Vagina (tissue), 2 donors: ENCODE measurements around the gene TMEM145. TPM values are rescaled to one million over a fixed set of nuclear protein-coding genes. Genes with fewer than 3 reads are reported as not detected.

Source experiments
- DNase-seq, 2 donors: peaks; one replicate each; pipeline ENCODE4 v3.0.0-alpha.2; 2017; ENCODE audit errors: extremely low spot score in 2 of 2
- H3K27ac ChIP-seq: fragments of 200-600 bp; sonication (generic); one replicate; pipeline ENCODE4 v1.5.1; 2019
- H3K27me3 ChIP-seq: fragments of 200-600 bp; sonication (generic); one replicate; pipeline ENCODE4 v1.5.1; 2019
- H3K36me3 ChIP-seq, 2 donors: fragments of 200-600 bp; sonication (generic); one replicate each; pipeline ENCODE4 v1.5.1; 2017 to 2019
- H3K4me1 ChIP-seq: fragments of 200-600 bp; sonication (generic); one replicate; pipeline ENCODE4 v1.5.1; 2019
- H3K4me3 ChIP-seq, 2 donors: fragments of 200-600 bp; sonication (generic); 1 replicate in 1 of 2; 2 replicates in 1 of 2; pipeline ENCODE4 v1.5.1; 2016 to 2019
- H3K9me3 ChIP-seq: fragments of 200-600 bp; sonication (generic); one replicate; pipeline ENCODE4 v1.5.1; 2019
- CTCF ChIP-seq, 3 experiments: fragments of 450-650 bp in 2 of 3; fragments of 200-600 bp in 1 of 3; sonication (generic) in 1 of 3; IDR thresholded peaks; one replicate each; pipeline ENCODE4 v1.5.1; 2017 to 2019; ENCODE audit warnings: antibody characterized with exemption in 3 of 3, mild to moderate bottlenecking in 2 of 3, moderate library complexity in 2 of 3
- POLR2A ChIP-seq, 2 donors: fragments of 450-650 bp; IDR thresholded peaks; one replicate each; pipeline ENCODE4 v1.6.1; 2017; ENCODE audit warnings: antibody characterized with exemption in 2 of 2, mild to moderate bottlenecking in 2 of 2, moderate library complexity in 2 of 2
- POLR2AphosphoS5 ChIP-seq, 2 donors: sonication (generic); formaldehyde crosslinking; IDR thresholded peaks; one replicate each; pipeline ENCODE4 v1.9.0; 2017; ENCODE audit warnings: antibody characterized with exemption in 2 of 2, mild to moderate bottlenecking in 2 of 2, low read depth in 1 of 2; ENCODE audit not compliant: insufficient read depth in 1 of 2
- intact Hi-C: fragments of 100-400 bp; cut with DNase I; formaldehyde crosslinking; loops from one replicate; pipeline ENCODE4 v1.15.1; 2023
- microRNA-seq: library from miRNA; unstranded; fragments of <30 nt; microRNA quantifications from one replicate; pipeline ENCODE4, GENCODE V29; 2017; ENCODE audit warnings: borderline number of aligned reads, borderline replicate concordance
- small RNA-seq: library from RNA; depleted of rRNA; stranded (forward); fragments of <200 nt; gene quantifications from one replicate; pipeline ENCODE3, GENCODE V24; 2016
- total RNA-seq: library from RNA; depleted of rRNA; stranded (reverse); fragments of >200 nt; gene quantifications from one replicate; pipeline ENCODE4 v1.2.3, GENCODE V29; 2016

Gene TMEM145
- total RNA-seq, 1 donor from 2014 or later, result not detected

- Histone ChIP-seq H3K4me1 (no peaks in the 10 kb centered on the region), H3K9me3 (no peaks in the 10 kb centered on the region), H3K27ac (no peak overlapping the region), H3K36me3 (peaks cover 0 to 9% of the 10 kb centered on the region in 2 donors), H3K4me3 (no peak overlapping the region), H3K27me3 (no peaks in the 10 kb centered on the region)
- intact Hi-C loops, result no loop called here
- TF ChIP-seq POLR2A (IDR thresholded peaks at IDR 0.05), result no peak
- TF ChIP-seq CTCF (IDR thresholded peaks at IDR 0.05), result no peak
- no peak for TF ChIP-seq POLR2AphosphoS5 (IDR thresholded peaks at IDR 0.05; ENCODE audit: insufficient read depth in 1 of 2, low read depth in 1 of 2)
- DNase-seq, result no peak
Observed at GRCh38 chr19:42368360-42368759, 55.3 kb downstream of the TMEM145 start.

GRCh38 chr19:42368765-42369164 is 55.7 kb downstream of the TMEM145 start:
- no peak for DNase-seq
- Histone ChIP-seq H3K36me3 (peaks cover 0 to 5% of the 10 kb centered on the region in 2 donors), H3K9me3 (no peaks in the 10 kb centered on the region), H3K4me1 (no peaks in the 10 kb centered on the region), H3K4me3 (no peak overlapping the region), H3K27ac (no peak overlapping the region), H3K27me3 (no peaks in the 10 kb centered on the region)
- intact Hi-C loops, result no loop called here
- TF ChIP-seq POLR2AphosphoS5 (IDR thresholded peaks at IDR 0.05; ENCODE audit: insufficient read depth in 1 of 2, low read depth in 1 of 2), result no peak
- TF ChIP-seq CTCF (IDR thresholded peaks at IDR 0.05), result no peak
- no peak for TF ChIP-seq POLR2A (IDR thresholded peaks at IDR 0.05)

GRCh38 chr19:42369433-42370067 is 56.4 kb downstream of the TMEM145 start:
- no peak for DNase-seq
- Histone ChIP-seq H3K27ac (no peak overlapping the region), H3K36me3 (peaks cover 0 to 8% of the 10 kb centered on the region in 2 donors), H3K27me3 (no peaks in the 10 kb centered on the region), H3K4me3 (no peak overlapping the region), H3K9me3 (no peaks in the 10 kb centered on the region), H3K4me1 (no peaks in the 10 kb centered on the region)
- no peak for TF ChIP-seq POLR2A (IDR thresholded peaks at IDR 0.05)
- intact Hi-C loops, result no loop called here

- no peaks in the 10 kb centered on the region for H3K27me3 ChIP-seq
- no peaks in the 10 kb centered on the region for H3K4me1 ChIP-seq
- intact Hi-C loops, result no loop called here
- peaks cover 0 to 9% of the 10 kb centered on the region in 2 donors for H3K36me3 ChIP-seq
- H3K9me3 ChIP-seq, result no peaks in the 10 kb centered on the region
- no peak for DNase-seq
- no peak overlapping the region for H3K27ac ChIP-seq
- H3K4me3 ChIP-seq, result no peak overlapping the region
- TF ChIP-seq POLR2A (IDR thresholded peaks at IDR 0.05) (no peak), POLR2AphosphoS5 (IDR thresholded peaks at IDR 0.05; ENCODE audit: insufficient read depth in 1 of 2, low read depth in 1 of 2) (no peak), CTCF (IDR thresholded peaks at IDR 0.05) (no peak)
Observed at GRCh38 chr19:42370068-42370520, 57.0 kb downstream of the TMEM145 start.

GRCh38 chr19:42370626-42371175 is 57.6 kb downstream of the TMEM145 start:
- Histone ChIP-seq H3K4me3 (no peak overlapping the region), H3K9me3 (no peaks in the 10 kb centered on the region), H3K36me3 (peaks cover 0 to 9% of the 10 kb centered on the region in 2 donors), H3K4me1 (no peaks in the 10 kb centered on the region), H3K27ac (no peak overlapping the region), H3K27me3 (no peaks in the 10 kb centered on the region)
- DNase-seq, result no peak
- TF ChIP-seq CTCF (IDR thresholded peaks at IDR 0.05), result no peak
- no peak for TF ChIP-seq POLR2A (IDR thresholded peaks at IDR 0.05)
- no peak for TF ChIP-seq POLR2AphosphoS5 (IDR thresholded peaks at IDR 0.05; ENCODE audit: insufficient read depth in 1 of 2, low read depth in 1 of 2)
- intact Hi-C loops, result no loop called here

Small RNA genes within 50 kb of the gene (microRNA-seq; reads per million reads assigned to microRNA genes)
- not detected for gene MIR8077

Small RNA genes within 50 kb of the gene (small RNA-seq; reads per million reads assigned to genes)
- gene MIR8077, result not detected

Other genes starting within 250 kb of the TMEM145 start
- gene GRIK5, start 243.1 kb upstream of the TMEM145 start, total RNA-seq, result 2.5 TPM
- 26.5 TPM for gene ZNF574, start 237.1 kb upstream of the TMEM145 start, total RNA-seq
- gene POU2F2, start 180.9 kb upstream of the TMEM145 start, total RNA-seq, result 0.74 TPM
- gene DEDD2, start 95.6 kb upstream of the TMEM145 start, total RNA-seq, result 25.3 TPM
- gene ZNF526, start 93.0 kb upstream of the TMEM145 start, total RNA-seq, result 6.1 TPM
- gene GSK3A, start 70.7 kb upstream of the TMEM145 start, total RNA-seq, result 21.1 TPM
- 44.7 TPM for gene ERF, start 58.2 kb upstream of the TMEM145 start, total RNA-seq
- 36.1 TPM for gene CIC, start 44.1 kb upstream of the TMEM145 start, total RNA-seq
- not detected for gene PRR19, start 11.2 kb upstream of the TMEM145 start, total RNA-seq
- gene PAFAH1B3, start 10.7 kb upstream of the TMEM145 start, total RNA-seq, result 21.9 TPM
- 13.5 TPM for gene MEGF8, start 12.3 kb downstream of the TMEM145 start, total RNA-seq
- gene CNFN, start 77.0 kb downstream of the TMEM145 start, total RNA-seq, result 106 TPM
- 102 TPM for gene LIPE, start 114.1 kb downstream of the TMEM145 start, total RNA-seq
- gene CXCL17, start 129.6 kb downstream of the TMEM145 start, total RNA-seq, result 2.9 TPM
- gene CEACAM1, start 215.2 kb downstream of the TMEM145 start, total RNA-seq, result 24.3 TPM